ENCODE results near the gene RHOT2. TPM values are rescaled to one million over a fixed set of nuclear protein-coding genes. Genes with fewer than 3 reads are reported as not detected.
A peak's percentile ranks its signal among the peaks of the same experiment; 100 is the strongest.

The RHOT2 gene
- total and polyA plus RNA-seq, 9 of the 15 experiments (the other 6 are each of a cell fraction or from before 2014, with no cell fraction given), result 5.0 to 373 (median 112) TPM

GRCh38 chr16:678209-678857 lies 10.4 kb downstream of the RHOT2 start:
- FAIRE-seq, result no peak
- POLR2A ChIA-PET, result interaction anchor here (0.6 to 1.5 kb wide), 5 partner anchors 10 to 401 kb away, joined by 3 read pairs; no protein-coding TSS in a partner anchor
- ATAC-seq, result no peak
- Histone ChIP-seq H2AFZ (ENCODE audit: low read depth, low read length) (no peak overlapping the region), H3K27ac (ENCODE audit: extremely low read depth, low read depth, low read length) (peak overlapping the region; percentile 82; the same call in 1 of the 3 replicates), H3K4me3 (0 out of 2 replicates have a peak overlapping the region, but pooled peaks have one; percentile 64), H3K4me1 (replicated peaks in 1 of 2; ENCODE audit: control insufficient read depth in 2 of 2, insufficient read depth in 2 of 2, low read length in 2 of 2) (peaks cover 43 to 98% of the 10 kb centered on the region in 2 experiments), H3K9me1 (ENCODE audit: control insufficient read depth, insufficient read depth, low read length) (peaks cover 11% of the 10 kb centered on the region), H3K27me3 (ENCODE audit: control insufficient read depth in 2 of 2, insufficient read depth in 2 of 2, low read length in 2 of 2) (no peaks in the 10 kb centered on the region), H3K9ac (ENCODE audit: insufficient read depth in 1 of 2, low read depth in 2 of 2, low read length in 2 of 2) (peak overlapping the region; percentile 84 to 93; a peak in 3 of 4 replicates), H4K20me1 (replicated peaks; ENCODE audit: control insufficient read depth, insufficient read depth, low read length) (peaks cover 20% of the 10 kb centered on the region), H3K36me3 (ENCODE audit: control insufficient read depth, insufficient read depth, low read length) (peaks cover 43% of the 10 kb centered on the region), H3K79me2 (ENCODE audit: control insufficient read depth, insufficient read depth, low read length) (peaks cover 37% of the 10 kb centered on the region), H3K9me3 (replicated peaks; ENCODE audit: control insufficient read depth, insufficient read depth, low read depth, low read length) (no peaks in the 10 kb centered on the region), H3K4me2 (ENCODE audit: insufficient read depth, low read length) (peak overlapping the region; percentile 98; the same call in 1 of the 2 replicates)
- no TSS peak for BruUV-seq (replicated peaks)
- in situ Hi-C loops (cut with MboI) (loop anchor here (10.0 kb wide), 1 partner anchor 284 kb away; the partner anchor contains the start of gene NME4), intact Hi-C loops (cut with micrococcal nuclease) (loop anchor here (5.0 kb wide), 1 partner anchor 41 kb away; the partner anchor contains the start of gene METTL26)
- WGBS (ENCODE audit: insufficient coverage, low coverage, missing lambda C conversion rate), result 72% methylated on average over 20 of the region's 21 CpGs
- CTCF ChIA-PET (ENCODE audit: low intra/inter-chr PET ratio), result no interaction called here
- no peak for TF ChIP-seq ZNF212 (CRISPR knock-in tag; IDR thresholded peaks at IDR 0.05)
- 0 out of 2 replicates have a peak, but pooled peaks have one; percentile 9 for TF ChIP-seq NFIC (IDR thresholded peaks at IDR 0.05)
- DNase-seq (ENCODE audit: extremely low read depth in 1 of 4, low spot score in 3 of 4), result no peak

All from K562 (cell line).